Psoas muscle (tissue), 8 donors: Measurements from ENCODE around the gene HTR5A. TPM values are rescaled to one million over a fixed set of nuclear protein-coding genes. Genes with fewer than 3 reads are reported as not detected.

Experiments used
- ATAC-seq, 4 donors: fragments of 200-7000 bp; cut with Tn5 transposase; one replicate each; pipeline ENCODE4 v1.9.1; 2020; ENCODE audit warnings: moderate library complexity in 3 of 4, mild to moderate bottlenecking in 2 of 4
- DNase-seq, 2 donors: peaks; one replicate each; pipeline ENCODE4 v3.0.0-alpha.2; 2020
- H3K27ac ChIP-seq: fragments of 200-600 bp; one replicate; pipeline ENCODE4 v1.8.0; 2022
- H3K27me3 ChIP-seq, 3 donors: fragments of 200-600 bp in 1 of 3; one replicate each; pipeline versions ENCODE4 v1.6.1 to v1.8.0; 2013 to 2022; ENCODE audit warnings: low read length in 2 of 3, mild to moderate bottlenecking in 2 of 3, moderate library complexity in 1 of 3; ENCODE audit not compliant: insufficient read depth in 3 of 3
- H3K36me3 ChIP-seq, 2 donors: fragments of 200-600 bp in 1 of 2; one replicate each; pipeline versions ENCODE4 v1.6.1 to v1.8.0; 2013 to 2022; ENCODE audit warnings: low read depth in 1 of 2, mild to moderate bottlenecking in 1 of 2, moderate library complexity in 1 of 2; ENCODE audit not compliant: insufficient read depth in 1 of 2
- H3K4me1 ChIP-seq: fragments of 200-600 bp; one replicate; pipeline ENCODE4 v1.8.0; 2022
- H3K4me3 ChIP-seq: fragments of 200-600 bp; one replicate; pipeline ENCODE4 v1.8.0; 2022; ENCODE audit warnings: mild to moderate bottlenecking
- H3K9me3 ChIP-seq: fragments of 200-600 bp; one replicate; pipeline ENCODE4 v1.8.0; 2022
- CTCF ChIP-seq: fragments of 200-600 bp; IDR thresholded peaks from one replicate; pipeline ENCODE4 v1.8.0; 2022; ENCODE audit warnings: antibody characterized with exemption
- WGBS, 3 donors: extraction: QIAGEN DNeasy Blood & Tissue Kit; methylation state at CpG; one replicate each; pipeline versions ENCODE4 v1.1.6 to v1.1.7; 2013; 5-methylcytosine and 5-hydroxymethylcytosine counted together
- intact Hi-C, 2 donors: fragments of 100-400 bp; cut with DNase I; formaldehyde crosslinking; loops; one replicate each; pipeline versions ENCODE4 v1.11.0 to v1.14.2; 2022
- polyA plus RNA-seq, 3 donors: library from polyadenylated mRNA; stranded (reverse); fragments of 200-250 nt; gene quantifications; one replicate each; pipeline ENCODE4 v1.2.3, GENCODE V29; 2013
- total RNA-seq, 4 donors: library from RNA; stranded (reverse); fragmentation: NEBNext Ultra II Directional in 2 of 4; extraction: Animal tissue kit (Norgen Biotek cat#: 25700) in 2 of 4; gene quantifications; one replicate each; pipeline versions ENCODE4 v1.2.1 to v1.2.4, GENCODE V29; 2021 to 2023
- donor health status: healthy with polysubstance abuse.
- donor health status: DM: no; HTN: no; CAD: no; lungs with moderate emphysema.
- donor health status: Bipolar disorder and iron deficiency.
- donor health status: healthy.
- donor health status: DM: yes; HTN: yes; CAD: no.
- donor health status: DM: no; HTN: no; CAD: no.
- donor health status: DM: no; HTN: no; CAD: no.
- donor health status: DM: yes; HTN: yes; CAD: no.

HTR5A gene
- total and polyA plus RNA-seq, 7 donors: 0.01 to 0.06 TPM; not detected in 5

DNA sequence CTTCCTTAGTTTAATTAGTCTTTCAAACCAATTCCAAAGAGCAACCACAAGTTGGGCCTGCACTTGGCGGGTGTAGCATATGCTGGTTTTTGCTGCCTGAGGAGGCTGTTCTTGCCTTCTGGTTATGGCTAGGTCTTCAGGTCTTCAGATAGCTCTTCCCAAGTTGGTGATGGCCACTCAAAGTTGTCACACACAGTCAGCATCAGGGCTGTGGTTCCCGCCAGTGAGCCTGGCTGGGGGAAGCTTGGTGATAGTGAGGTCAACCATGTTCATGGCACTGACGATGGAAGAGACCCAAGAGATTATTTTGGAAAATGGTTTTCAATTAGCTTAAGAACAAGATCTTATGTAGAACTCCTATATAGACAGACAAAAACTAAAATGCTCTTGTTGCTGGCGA, 18.8 kb upstream of the HTR5A start:
- Histone ChIP-seq H3K9me3 (no peaks in the 10 kb centered on the region), H3K27me3 (peaks cover 0 to 2% (median 0%) of the 10 kb centered on the region in 3 donors), H3K27ac (no peak overlapping the region), H3K4me1 (no peaks in the 10 kb centered on the region), H3K4me3 (no peak overlapping the region), H3K36me3 (no peaks in the 10 kb centered on the region)
- 86 to 91% (median 89%) methylated on average over 4 of the region's 4 CpGs for WGBS, 3 donors
- intact Hi-C loops: no loop called here
- no peak for DNase-seq
- TF ChIP-seq CTCF: no peak
- ATAC-seq: no peak

DNA sequence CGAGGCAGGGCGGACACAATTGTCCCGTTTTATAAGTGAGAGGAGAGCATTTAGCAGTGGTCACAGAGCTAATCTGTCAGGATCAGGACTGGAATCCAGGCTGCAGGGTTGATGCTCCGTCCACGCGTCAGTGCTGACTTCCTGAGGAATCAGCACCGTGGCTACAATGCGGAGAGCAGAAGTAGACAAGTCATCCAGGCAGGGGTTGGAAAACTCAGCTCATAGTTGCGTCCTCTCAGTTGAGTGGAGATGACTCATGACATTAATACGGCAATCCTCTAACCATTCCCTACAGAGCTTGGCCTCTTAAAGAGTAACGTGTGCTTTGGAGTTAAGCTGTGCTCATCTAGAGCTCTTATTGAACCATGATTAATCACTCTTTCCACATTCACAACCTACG, 17.1 kb upstream of the HTR5A start:
- H3K27me3 ChIP-seq: peaks cover 0 to 2% (median 0%) of the 10 kb centered on the region in 3 donors
- TF ChIP-seq CTCF: no peak
- H3K9me3 ChIP-seq: no peaks in the 10 kb centered on the region
- H3K4me1 ChIP-seq: no peaks in the 10 kb centered on the region
- no peak for ATAC-seq
- no peak overlapping the region for H3K4me3 ChIP-seq
- no peaks in the 10 kb centered on the region for H3K36me3 ChIP-seq
- 67 to 75% (median 70%) methylated on average over 12 of the region's 12 CpGs for WGBS, 3 donors
- no peak for DNase-seq
- intact Hi-C loops: no loop called here
- H3K27ac ChIP-seq: no peak overlapping the region

GRCh38 chr7:155054761-155055160, 15.4 kb upstream of the HTR5A start:
- no peak for DNase-seq
- Histone ChIP-seq H3K9me3 (no peaks in the 10 kb centered on the region), H3K27ac (no peak overlapping the region), H3K36me3 (no peaks in the 10 kb centered on the region), H3K4me3 (no peak overlapping the region), H3K27me3 (peaks cover 0 to 2% (median 0%) of the 10 kb centered on the region in 3 donors), H3K4me1 (no peaks in the 10 kb centered on the region)
- intact Hi-C loops: no loop called here
- TF ChIP-seq CTCF: no peak
- WGBS, 3 donors: 82 to 88% (median 85%) methylated on average over 2 of the region's 2 CpGs
- ATAC-seq: no peak

- no peak for DNase-seq
- no peaks in the 10 kb centered on the region for H3K4me1 ChIP-seq
- H3K4me3 ChIP-seq: no peak overlapping the region
- no peaks in the 10 kb centered on the region for H3K27me3 ChIP-seq
- ATAC-seq: no peak
- no peaks in the 10 kb centered on the region for H3K9me3 ChIP-seq
- WGBS, 3 donors: 53 to 61% (median 57%) methylated on average over 7 of the region's 7 CpGs
- H3K36me3 ChIP-seq: no peaks in the 10 kb centered on the region
- intact Hi-C loops: no loop called here
- H3K27ac ChIP-seq: no peak overlapping the region
- no peak for TF ChIP-seq CTCF
Measured at GRCh38 chr7:155057076-155057475, 13.0 kb upstream of the HTR5A start.

GRCh38 chr7:155058896-155059295, 11.2 kb upstream of the HTR5A start:
- ATAC-seq: no peak
- H3K4me1 ChIP-seq: no peaks in the 10 kb centered on the region
- 72 to 79% (median 73%) methylated on average over 4 of the region's 4 CpGs for WGBS, 3 donors
- H3K4me3 ChIP-seq: no peak overlapping the region
- H3K9me3 ChIP-seq: no peaks in the 10 kb centered on the region
- intact Hi-C loops: no loop called here
- TF ChIP-seq CTCF: no peak
- no peaks in the 10 kb centered on the region for H3K36me3 ChIP-seq
- no peak overlapping the region for H3K27ac ChIP-seq
- H3K27me3 ChIP-seq: no peaks in the 10 kb centered on the region
- no peak for DNase-seq
